Measurements from ENCODE around the gene ZPLD1.

GRCh38 chr3:102390171-102390864 lies 44.5 kb upstream of the ZPLD1 start:
- TF ChIP-seq CTCF (conservative IDR thresholded peaks at IDR 0.05; ENCODE audit: low read depth, low read length), result no peak
- no peak for TF ChIP-seq EZH2 (IDR thresholded peaks at IDR 0.05; ENCODE audit: low read length, unreplicated experiment)
